HCEC 1CT (cell line): Measurements from ENCODE around the gene FBXL17.

Source experiments
- DNase-seq: peaks from one replicate; pipeline ENCODE4 v3.0.0-alpha.2; 2017

The FBXL17 gene

DNA sequence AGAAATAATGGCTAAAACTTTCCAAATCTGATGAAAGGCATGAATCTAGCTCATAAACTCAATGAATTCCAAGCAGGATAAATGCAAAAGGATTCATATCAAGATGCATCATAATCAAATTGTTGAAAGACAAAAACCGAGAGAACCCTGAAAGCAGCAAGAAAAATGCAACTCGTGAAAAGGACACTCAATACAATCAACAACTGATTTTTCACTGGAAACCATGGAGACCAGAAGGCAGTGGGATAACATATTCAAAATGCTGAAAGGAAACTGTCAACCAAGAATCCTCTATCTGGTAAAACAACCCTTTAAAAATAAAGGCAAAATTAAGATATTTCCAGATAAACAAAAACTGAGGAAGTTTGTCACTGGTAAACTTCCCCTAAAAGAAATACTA is 9.5 kb downstream of the FBXL17 start:
- DNase-seq = no peak

GRCh38 chr5:108371263-108371662 is 10.6 kb downstream of the FBXL17 start:
- DNase-seq = no peak

DNA sequence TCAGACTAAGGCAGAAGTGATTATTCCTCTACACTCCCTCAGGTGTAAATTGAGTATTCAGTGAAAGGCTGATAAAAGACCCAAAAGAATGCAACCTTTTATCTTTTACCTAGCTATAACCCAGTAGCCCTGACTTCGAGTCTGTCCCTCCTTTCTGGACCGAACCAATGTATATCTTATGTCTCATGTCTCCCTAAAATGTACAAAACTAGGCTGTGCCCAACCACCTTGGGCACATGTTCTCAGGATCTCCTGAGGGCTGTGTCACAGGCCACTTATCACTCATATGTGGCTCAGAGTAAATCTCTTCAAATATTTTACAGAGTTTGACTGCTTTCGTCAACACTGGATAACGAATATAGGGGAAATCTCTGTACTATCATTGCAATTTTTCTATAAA is 12.7 kb downstream of the FBXL17 start:
- DNase-seq = no peak

DNA sequence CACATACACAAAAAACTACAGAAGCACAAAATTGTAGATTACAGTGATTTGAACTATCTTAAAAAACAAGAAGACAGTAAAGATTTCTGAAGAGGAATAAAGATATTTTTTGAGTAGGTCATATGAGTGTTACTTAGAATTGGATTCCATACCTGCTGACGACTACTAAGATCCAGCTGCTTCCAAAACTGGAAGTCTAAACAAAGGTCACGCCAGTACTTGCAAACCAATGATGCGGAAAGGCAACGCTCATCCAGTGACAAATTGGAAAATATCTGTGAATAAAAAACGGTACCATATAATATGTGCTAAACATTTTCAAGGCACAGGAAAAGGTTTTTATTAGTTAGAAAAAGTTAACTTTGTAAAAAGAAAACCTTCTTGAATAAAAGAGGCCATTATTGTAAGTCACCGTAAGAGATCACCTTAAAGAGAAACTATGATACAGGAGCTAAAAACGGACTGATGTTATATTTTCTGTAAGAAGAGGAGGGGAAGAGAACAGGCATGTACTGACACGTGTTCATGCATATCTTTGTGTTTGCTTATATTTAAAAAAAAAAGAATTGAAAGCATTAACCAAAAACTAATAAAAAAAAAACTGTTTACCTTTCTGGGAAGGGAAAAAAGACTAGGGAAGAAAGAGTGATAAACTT is 14.1 kb downstream of the FBXL17 start:
- DNase-seq = no peak

DNA sequence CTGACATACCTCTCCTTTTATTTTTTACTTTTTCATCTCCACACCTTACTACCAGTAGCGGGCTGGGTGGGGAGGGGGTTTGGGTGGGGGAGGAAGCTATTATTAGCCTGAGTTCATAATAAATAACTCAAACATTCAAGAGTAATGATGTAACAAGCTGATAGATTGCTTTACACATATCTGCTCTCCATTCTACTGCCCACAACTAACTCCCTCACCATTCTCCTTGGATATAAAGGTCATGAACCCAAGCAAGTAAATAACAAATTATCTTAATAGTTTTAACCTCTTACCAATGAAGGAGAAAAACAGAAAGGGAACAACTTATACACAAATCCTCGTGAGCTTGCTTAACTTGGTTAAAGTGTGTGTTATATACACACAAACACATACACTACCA is 15.4 kb downstream of the FBXL17 start:
- DNase-seq = no peak

GRCh38 chr5:108361771-108362170 is 20.1 kb downstream of the FBXL17 start:
- no peak for DNase-seq

GRCh38 chr5:108361239-108361638 is 20.7 kb downstream of the FBXL17 start:
- DNase-seq = no peak

GRCh38 chr5:108360280-108360679 is 21.6 kb downstream of the FBXL17 start:
- DNase-seq = no peak

DNA sequence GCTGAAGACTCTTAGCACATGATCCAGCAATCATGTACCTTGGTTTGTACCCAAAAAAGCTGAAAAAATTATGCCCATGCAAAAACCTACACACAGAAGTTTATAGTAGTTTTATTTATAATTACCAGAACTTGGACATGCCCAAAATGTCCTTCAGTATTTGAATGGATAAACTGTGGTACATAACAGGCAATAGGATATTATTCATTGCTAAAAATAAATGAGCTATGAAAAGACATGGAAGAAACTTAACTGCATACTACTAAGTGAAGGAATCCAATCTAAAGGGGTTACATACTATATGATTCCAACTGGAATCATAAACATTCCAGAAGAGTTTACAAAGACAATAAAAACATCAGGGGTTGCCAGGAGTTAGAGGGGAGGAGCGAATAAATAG is 25.6 kb downstream of the FBXL17 start:
- no peak for DNase-seq

DNA sequence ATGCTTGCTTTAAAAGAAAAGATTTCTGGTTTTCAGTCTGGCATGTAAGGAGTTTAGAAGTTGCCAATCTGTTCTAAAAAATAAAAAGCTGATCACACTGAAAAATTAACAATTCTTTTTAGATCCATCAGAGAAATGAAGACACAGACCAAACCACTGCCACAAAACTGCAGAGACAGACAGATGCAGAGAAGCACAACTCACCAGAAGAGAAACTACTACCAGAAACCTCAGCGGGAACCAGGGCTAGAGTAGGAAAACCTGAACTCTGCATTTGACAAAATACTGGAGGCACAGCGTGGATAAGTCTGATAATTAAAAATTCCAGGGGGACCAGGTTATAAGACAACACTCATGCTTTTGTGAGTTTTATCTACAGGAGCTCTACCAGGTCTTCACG is 28.8 kb downstream of the FBXL17 start:
- no peak for DNase-seq

DNA sequence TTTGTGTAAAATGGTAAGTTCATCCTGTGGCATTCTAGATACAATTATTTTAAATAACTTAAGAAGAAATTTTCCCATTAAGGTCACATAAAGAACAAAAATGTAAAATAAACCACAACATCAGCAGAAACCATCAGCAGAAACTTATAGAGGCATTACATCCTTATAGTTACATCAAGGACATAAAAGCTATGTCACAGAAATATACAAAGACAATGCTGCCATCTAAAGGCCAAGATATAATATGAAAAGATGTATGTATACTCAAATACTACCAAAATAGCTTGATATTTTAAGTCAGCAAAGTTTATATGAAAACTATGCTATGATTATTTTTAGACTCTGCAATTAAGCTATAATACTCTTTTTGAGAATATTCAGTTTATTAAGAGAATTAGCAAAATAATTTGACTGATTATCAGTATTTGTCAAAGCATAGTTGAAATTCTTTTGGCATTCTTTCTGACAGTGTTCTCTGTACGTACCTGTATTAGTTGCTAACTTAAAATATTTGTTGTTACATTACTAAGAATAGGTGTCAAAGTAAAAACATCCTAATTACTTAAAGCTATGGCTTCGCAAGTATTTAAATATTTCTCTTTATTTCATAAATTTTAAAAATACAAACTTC is 36.2 kb downstream of the FBXL17 start:
- peak; percentile 72 for DNase-seq

GRCh38 chr5:108344103-108344822 is 37.6 kb downstream of the FBXL17 start:
- DNase-seq = no peak

DNA sequence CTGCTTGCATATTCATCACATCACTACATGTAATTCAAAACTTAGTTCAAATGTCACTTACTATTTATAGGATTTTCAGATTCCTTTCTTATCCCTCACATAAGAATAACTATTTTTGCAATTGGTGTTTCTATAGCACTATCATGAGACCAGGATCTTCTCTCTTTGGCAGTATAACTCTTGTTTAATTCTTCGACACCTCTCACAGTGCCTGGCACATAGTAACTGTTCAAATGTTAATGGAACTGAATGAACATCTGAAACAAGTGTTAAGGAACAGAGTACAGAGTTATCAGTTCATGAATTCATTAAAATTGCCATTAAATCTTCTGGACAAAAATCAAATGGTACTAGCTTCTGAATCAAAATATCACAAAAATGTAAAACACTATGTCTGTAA is 40.0 kb downstream of the FBXL17 start:
- DNase-seq = peak; percentile 17

- DNase-seq = no peak
Observed at GRCh38 chr5:108340131-108340530, 41.8 kb downstream of the FBXL17 start.

DNA sequence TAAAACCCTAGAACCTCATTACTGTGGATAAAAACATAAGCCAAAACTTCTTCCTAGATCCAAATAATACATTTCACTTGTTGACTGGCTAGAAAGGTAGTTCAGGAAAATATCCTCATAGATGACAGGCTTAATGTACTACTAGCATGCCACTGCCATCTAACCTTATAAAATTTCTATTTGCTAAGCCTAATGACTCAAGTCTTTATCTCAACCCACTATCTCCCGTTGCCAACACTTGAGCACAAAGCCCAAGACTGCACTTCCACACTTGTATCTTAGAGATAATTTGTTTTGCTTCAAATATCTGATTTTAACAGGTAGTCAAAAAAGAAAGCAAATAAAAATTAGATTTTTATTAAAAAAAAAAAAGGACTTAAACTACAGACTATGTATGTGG is 42.7 kb downstream of the FBXL17 start:
- no peak for DNase-seq

DNA sequence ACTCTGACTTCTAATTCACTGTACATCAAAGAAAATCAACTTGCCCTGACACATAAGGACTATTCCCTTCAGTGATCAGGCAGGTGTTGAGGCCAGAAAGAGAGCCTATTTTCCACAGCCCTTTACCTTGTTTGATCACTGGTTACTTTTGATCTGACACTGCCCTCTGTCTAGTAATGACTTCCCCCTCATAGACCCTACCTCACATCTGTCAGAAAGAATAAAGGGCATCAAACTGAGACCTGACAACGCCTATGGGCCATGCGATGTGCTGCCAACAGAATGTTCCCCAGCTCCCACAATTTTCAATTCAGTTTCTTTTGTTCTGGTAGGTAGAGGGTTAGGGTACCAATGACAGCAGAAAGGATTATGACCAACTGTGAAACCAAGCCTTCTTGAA is 47.7 kb downstream of the FBXL17 start:
- DNase-seq = no peak

DNA sequence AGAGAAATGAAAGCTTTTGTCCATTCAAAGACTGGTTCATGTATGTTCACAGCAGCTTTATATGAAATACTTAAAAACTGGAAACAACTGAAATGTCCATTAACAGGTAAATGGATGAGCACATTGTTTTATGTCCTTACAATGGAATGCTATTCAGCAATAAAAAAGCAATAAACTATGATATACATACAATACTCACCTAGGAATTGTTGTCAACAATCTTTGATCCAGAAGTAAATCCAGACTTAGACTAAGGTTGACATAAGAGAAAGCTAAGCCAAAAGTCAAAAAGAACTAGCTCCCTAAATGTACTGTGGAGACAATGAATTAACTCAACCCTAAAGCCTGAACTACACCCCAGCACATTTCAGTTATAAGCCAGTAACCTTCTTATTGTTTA is 54.9 kb downstream of the FBXL17 start:
- DNase-seq = no peak

GRCh38 chr5:108324886-108325285 is 57.0 kb downstream of the FBXL17 start:
- DNase-seq = no peak

- DNase-seq = no peak
Observed at GRCh38 chr5:108321341-108321740, 60.6 kb downstream of the FBXL17 start.

DNA sequence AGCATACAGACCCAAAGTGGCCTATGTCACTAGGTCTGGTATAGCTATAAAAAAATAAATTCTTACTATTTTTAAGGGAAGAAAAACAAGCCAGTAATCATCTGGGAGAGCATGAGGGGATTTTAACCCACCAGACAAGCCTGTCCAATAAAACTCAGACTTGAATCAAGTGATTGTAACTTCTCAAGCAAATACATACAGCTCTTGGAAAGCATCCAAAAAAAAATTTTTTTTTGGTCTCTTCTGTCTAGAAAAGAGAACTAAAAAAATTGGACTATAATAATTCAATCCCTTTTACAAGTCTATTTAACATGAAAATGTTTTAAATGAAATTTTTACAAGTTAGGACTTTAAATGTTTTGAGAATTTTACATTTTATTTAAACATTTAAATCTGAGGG is 61.7 kb downstream of the FBXL17 start:
- no peak for DNase-seq

- DNase-seq = peak; percentile 17
Observed at GRCh38 chr5:108315829-108316228, 66.1 kb downstream of the FBXL17 start.

- no peak for DNase-seq
Observed at GRCh38 chr5:108312258-108312657, 69.6 kb downstream of the FBXL17 start.

- no peak for DNase-seq
Observed at GRCh38 chr5:108311682-108312081, 70.2 kb downstream of the FBXL17 start.

DNA sequence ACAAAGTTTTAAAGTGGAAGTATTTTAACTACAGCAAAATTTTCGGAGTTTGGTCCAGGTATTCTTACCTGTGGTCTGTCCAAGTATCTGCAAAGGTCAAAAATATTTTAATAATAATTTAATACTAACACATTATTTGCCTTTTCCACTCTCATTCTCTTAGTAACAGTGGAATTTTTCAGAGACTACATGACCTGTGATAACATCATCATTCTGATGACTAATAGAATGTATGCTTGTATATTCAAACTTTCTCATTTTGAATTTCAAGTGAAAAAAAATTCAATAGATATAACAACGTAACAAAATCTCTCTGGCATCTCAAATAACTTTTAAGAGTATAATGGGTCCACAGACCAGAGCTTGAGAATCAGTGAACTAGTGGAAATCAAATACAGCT is 78.3 kb downstream of the FBXL17 start:
- peak; percentile 31 for DNase-seq
